ENCODE measurements around the gene ARPIN. TPM values are rescaled to one million over a fixed set of nuclear protein-coding genes. Genes with fewer than 3 reads are reported as not detected.

The ARPIN gene
- total RNA-seq, 1 experiment from 2014 or later = 8.8 TPM

- Histone ChIP-seq H2AFZ (ENCODE audit: low read depth, low read length, poor library complexity, severe bottlenecking) (no peak overlapping the region), H3K36me3 (ENCODE audit: control insufficient read depth in 1 of 2, insufficient read depth in 2 of 2, low read length in 2 of 2) (no peaks in the 10 kb centered on the region), H3K27me3 (ENCODE audit: insufficient read depth, low read length) (no peaks in the 10 kb centered on the region), H3K4me3 (replicated peaks in 1 of 2; ENCODE audit: low read depth in 1 of 2, low read length in 2 of 2) (no peak overlapping the region), H3K9me3 (ENCODE audit: control insufficient read depth in 1 of 2, insufficient read depth in 1 of 2, low read depth in 1 of 2, low read length in 2 of 2) (no peaks in the 10 kb centered on the region), H3K4me1 (ENCODE audit: control insufficient read depth in 1 of 2, insufficient read depth in 2 of 2, low read length in 2 of 2) (peaks cover 0 to 7% of the 10 kb centered on the region in 2 experiments; a peak in 1 of 4 replicates), H4K20me1 (ENCODE audit: insufficient read depth) (no peaks in the 10 kb centered on the region), H3K9ac (ENCODE audit: low read length) (no peak overlapping the region), H3K4me2 (ENCODE audit: low read length) (no peak overlapping the region), H3K9me2 (ENCODE audit: insufficient read depth) (no peaks in the 10 kb centered on the region), H3K27ac (ENCODE audit: low read depth, low read length) (no peak overlapping the region), H3K79me2 (ENCODE audit: insufficient read depth, low read length) (no peaks in the 10 kb centered on the region)
- BruUV-seq (replicated peaks) = no TSS peak
- TF ChIP-seq SIN3A (IDR thresholded peaks at IDR 0.05; ENCODE audit: low read depth) (no peak), ZBTB33 (IDR thresholded peaks at IDR 0.05; ENCODE audit: extremely low read depth, insufficient replicate concordance, low read length) (no peak), ELF1 (IDR thresholded peaks at IDR 0.05; ENCODE audit: borderline replicate concordance, low read depth) (no peak), SP1 (IDR thresholded peaks at IDR 0.05; ENCODE audit: low read depth) (no peak), EZH2 (IDR thresholded peaks at IDR 0.05) (no peak), RAD21 (IDR thresholded peaks at IDR 0.05; ENCODE audit: low read depth) (no peak), CEBPB (IDR thresholded peaks at IDR 0.05; ENCODE audit: low read depth) (no peak), POLR2AphosphoS5 (IDR thresholded peaks at IDR 0.05; ENCODE audit: low read depth, low read length) (no peak), FOSL1 (IDR thresholded peaks at IDR 0.05; ENCODE audit: low read depth) (no peak), ZNF274 (IDR thresholded peaks at IDR 0.05; ENCODE audit: low read depth, low read length) (no peak), CBX3 (IDR thresholded peaks at IDR 0.05; ENCODE audit: low read depth) (no peak), CTCF (IDR thresholded peaks at IDR 0.05 in 2 of 3, conservative IDR thresholded peaks at IDR 0.05 in 1 of 3; ENCODE audit: borderline replicate concordance in 1 of 3, insufficient read depth in 1 of 3, low read depth in 2 of 3, low read length in 2 of 3) (no peak), EGR1 (IDR thresholded peaks at IDR 0.05; ENCODE audit: low read depth) (no peak), POLR2A (IDR thresholded peaks at IDR 0.05; ENCODE audit: borderline replicate concordance, extremely low read depth, insufficient read depth, insufficient read length) (no peak), ZFX (IDR thresholded peaks at IDR 0.05) (no peak), JUND (IDR thresholded peaks at IDR 0.05) (no peak), REST (IDR thresholded peaks at IDR 0.05; ENCODE audit: low read depth) (no peak), MAX (IDR thresholded peaks at IDR 0.05) (no peak), ATF3 (IDR thresholded peaks at IDR 0.05) (no peak), EZH2phosphoT487 (IDR thresholded peaks at IDR 0.05; ENCODE audit: borderline replicate concordance) (no peak)
- ATAC-seq = no peak
- ChIA-PET RAD21 (ENCODE audit: low non-redundant PET in 1 of 2, low total read pairs in 2 of 2, uncharacterized antibody in 2 of 2, unreplicated experiment in 2 of 2) (no interaction called here), CTCF (no interaction called here), POLR2A (no interaction called here)
- DNase-seq (ENCODE audit: low read depth, low spot score) = no peak
- intact Hi-C loops (cut with micrococcal nuclease) = no loop called here
Observed at GRCh38 chr15:89900849-89901248, 11.9 kb downstream of the ARPIN start.
